Smooth muscle cell (in vitro differentiated cells): ENCODE data around the gene FOXP3. TPM values are rescaled to one million over a fixed set of nuclear protein-coding genes. Genes with fewer than 3 reads are reported as not detected.

Source experiments
- DNase-seq: peaks from one replicate; lab custom pipeline; 2025; ENCODE audit not compliant: unreplicated experiment; lab: John Stamatoyannopoulos, UW
- H2AFZ ChIP-seq: fragments of 200-600 bp; sonication (generic); 2 replicates; pipeline ENCODE4 v1.6.0; 2016; ENCODE audit warnings: antibody characterized with exemption, low read depth, mild to moderate bottlenecking
- H3F3A ChIP-seq: fragments of 200-600 bp; sonication (generic); 2 replicates; pipeline ENCODE4 v1.6.0; 2017; ENCODE audit warnings: antibody characterized with exemption, low read depth
- H3K27ac ChIP-seq: fragments of 200-600 bp; sonication (generic); 2 replicates; pipeline ENCODE4 v1.5.1; 2016; ENCODE audit warnings: low read depth, mild to moderate bottlenecking
- H3K27me3 ChIP-seq: fragments of 200-600 bp; sonication (generic); 2 replicates; pipeline ENCODE4 v1.6.1; 2016; ENCODE audit warnings: low read depth, mild to moderate bottlenecking
- H3K36me3 ChIP-seq: fragments of 200-600 bp; sonication (generic); 2 replicates; pipeline ENCODE4 v1.5.1; 2016; ENCODE audit warnings: low read depth
- H3K4me1 ChIP-seq: fragments of 200-600 bp; sonication (generic); 2 replicates; pipeline ENCODE4 v1.5.1; 2016; ENCODE audit warnings: low read depth
- H3K4me2 ChIP-seq: fragments of 200-600 bp; sonication (generic); 2 replicates; pipeline ENCODE4 v1.6.0; 2016; ENCODE audit warnings: mild to moderate bottlenecking
- H3K4me3 ChIP-seq: fragments of 200-600 bp; sonication (generic); 2 replicates; pipeline ENCODE4 v1.5.1; 2016; ENCODE audit warnings: mild to moderate bottlenecking
- H3K79me2 ChIP-seq: fragments of 200-600 bp; sonication (generic); 2 replicates; pipeline ENCODE4 v1.6.0; 2016; ENCODE audit warnings: low read depth, mild to moderate bottlenecking
- H3K9ac ChIP-seq: fragments of 200-600 bp; sonication (generic); 2 replicates; pipeline ENCODE4 v1.6.0; 2016; ENCODE audit warnings: low read depth
- H3K9me3 ChIP-seq: fragments of 200-600 bp; sonication (generic); replicated peaks from 2 replicates; pipeline ENCODE4 v1.5.1; 2016; ENCODE audit warnings: low read depth
- H4K20me1 ChIP-seq: fragments of 200-600 bp; sonication (generic); 2 replicates; pipeline ENCODE4 v1.6.0; 2016; ENCODE audit warnings: low read depth
- WGBS: methylation state at CpG from one replicate; pipeline ENCODE4 v1.1.7; 2016; ENCODE audit warnings: low lambda C conversion rate; 5-methylcytosine and 5-hydroxymethylcytosine counted together
- polyA plus RNA-seq: library from polyadenylated mRNA; unstranded; fragments of >200 nt; fragmentation: Nextera tagmentation; extraction: Ambion mirVana; gene quantifications from 2 replicates; pipeline ENCODE4 v1.2.1, GENCODE V29; 2016
- total RNA-seq: library from RNA; depleted of rRNA; stranded (reverse); fragments of >200 nt; gene quantifications from 2 replicates; pipeline ENCODE4 v1.2.3, GENCODE V29; 2014
- TF ChIP-seq, protein P1 (sequence below): fragments of 200-600 bp; sonication (generic); IDR thresholded peaks from 2 replicates; pipeline ENCODE4 v1.5.1; 2017; ENCODE audit warnings: borderline replicate concordance, mild to moderate bottlenecking, antibody characterized with exemption; ENCODE audit not compliant: insufficient read depth, poor library complexity, severe bottlenecking

FOXP3 gene
- total and polyA plus RNA-seq, 2 experiments from 2014 or later = not detected

GRCh38 chrX:49287665-49288064 lies 23.2 kb upstream of the FOXP3 start:
- no peak overlapping the region for H3K4me2 ChIP-seq
- 91% methylated on average over 1 of the region's 1 CpG for WGBS

GRCh38 chrX:49286581-49286980 lies 22.1 kb upstream of the FOXP3 start:
- H3K4me2 ChIP-seq = no peak overlapping the region
- H3K27ac ChIP-seq = no peak overlapping the region
- H3K27me3 ChIP-seq = no peaks in the 10 kb centered on the region
- no peaks in the 10 kb centered on the region for H3K9me3 ChIP-seq
- H4K20me1 ChIP-seq = no peaks in the 10 kb centered on the region
- WGBS = 90% methylated on average over 4 of the region's 4 CpGs
- no peak overlapping the region for H2AFZ ChIP-seq
- no peak overlapping the region for H3K9ac ChIP-seq
- TF ChIP-seq, protein P1, sequence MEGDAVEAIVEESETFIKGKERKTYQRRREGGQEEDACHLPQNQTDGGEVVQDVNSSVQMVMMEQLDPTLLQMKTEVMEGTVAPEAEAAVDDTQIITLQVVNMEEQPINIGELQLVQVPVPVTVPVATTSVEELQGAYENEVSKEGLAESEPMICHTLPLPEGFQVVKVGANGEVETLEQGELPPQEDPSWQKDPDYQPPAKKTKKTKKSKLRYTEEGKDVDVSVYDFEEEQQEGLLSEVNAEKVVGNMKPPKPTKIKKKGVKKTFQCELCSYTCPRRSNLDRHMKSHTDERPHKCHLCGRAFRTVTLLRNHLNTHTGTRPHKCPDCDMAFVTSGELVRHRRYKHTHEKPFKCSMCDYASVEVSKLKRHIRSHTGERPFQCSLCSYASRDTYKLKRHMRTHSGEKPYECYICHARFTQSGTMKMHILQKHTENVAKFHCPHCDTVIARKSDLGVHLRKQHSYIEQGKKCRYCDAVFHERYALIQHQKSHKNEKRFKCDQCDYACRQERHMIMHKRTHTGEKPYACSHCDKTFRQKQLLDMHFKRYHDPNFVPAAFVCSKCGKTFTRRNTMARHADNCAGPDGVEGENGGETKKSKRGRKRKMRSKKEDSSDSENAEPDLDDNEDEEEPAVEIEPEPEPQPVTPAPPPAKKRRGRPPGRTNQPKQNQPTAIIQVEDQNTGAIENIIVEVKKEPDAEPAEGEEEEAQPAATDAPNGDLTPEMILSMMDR = no peak
- H3K36me3 ChIP-seq = no peaks in the 10 kb centered on the region
- H3K79me2 ChIP-seq = no peaks in the 10 kb centered on the region
- DNase-seq = no peak
- H3K4me1 ChIP-seq = no peaks in the 10 kb centered on the region
- H3F3A ChIP-seq = no peaks in the 10 kb centered on the region
- no peak overlapping the region for H3K4me3 ChIP-seq

More at GRCh38 chrX:49287665-49288064, 23.2 kb upstream of the FOXP3 start:
- Histone ChIP-seq H3K79me2 (no peaks in the 10 kb centered on the region), H3K9ac (no peak overlapping the region), H3F3A (no peaks in the 10 kb centered on the region), H2AFZ (no peak overlapping the region), H3K27me3 (no peaks in the 10 kb centered on the region), H3K4me1 (no peaks in the 10 kb centered on the region), H3K9me3 (no peaks in the 10 kb centered on the region), H3K36me3 (no peaks in the 10 kb centered on the region), H4K20me1 (no peaks in the 10 kb centered on the region), H3K4me3 (no peak overlapping the region), H3K27ac (no peak overlapping the region)
- no peak for DNase-seq
- TF ChIP-seq, protein P1 = no peak

DNA sequence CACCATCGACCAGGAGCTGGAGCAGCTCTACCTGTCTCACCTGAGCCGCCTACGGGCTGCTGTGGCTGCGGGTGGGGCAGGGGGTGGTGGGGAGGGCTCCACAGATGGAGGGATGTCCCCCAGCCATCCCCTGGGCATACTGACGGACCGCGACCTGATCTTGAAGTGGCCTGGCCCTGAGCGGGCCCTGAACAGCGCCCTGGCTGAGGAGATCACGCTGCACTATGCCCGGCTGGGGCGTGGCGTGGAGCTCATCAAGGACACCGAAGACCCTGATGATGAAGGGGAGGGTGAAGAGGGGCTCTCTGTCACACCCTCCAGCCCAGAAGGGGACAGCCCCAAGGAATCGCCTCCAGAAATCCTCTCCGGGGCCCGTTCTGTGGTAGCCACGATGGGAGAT lies 21.6 kb upstream of the FOXP3 start:
- no peaks in the 10 kb centered on the region for H3K4me1 ChIP-seq
- H3K4me2 ChIP-seq = no peak overlapping the region
- H3K9ac ChIP-seq = no peak overlapping the region
- H4K20me1 ChIP-seq = no peaks in the 10 kb centered on the region
- H3K9me3 ChIP-seq = no peaks in the 10 kb centered on the region
- H2AFZ ChIP-seq = no peak overlapping the region
- no peak for DNase-seq
- TF ChIP-seq, protein P1 = no peak
- H3K27ac ChIP-seq = no peak overlapping the region
- H3K79me2 ChIP-seq = no peaks in the 10 kb centered on the region
- WGBS = 98% methylated on average over 15 of the region's 18 CpGs
- H3K36me3 ChIP-seq = no peaks in the 10 kb centered on the region
- H3F3A ChIP-seq = no peaks in the 10 kb centered on the region
- no peak overlapping the region for H3K4me3 ChIP-seq
- no peaks in the 10 kb centered on the region for H3K27me3 ChIP-seq

- Histone ChIP-seq H3F3A (no peaks in the 10 kb centered on the region), H4K20me1 (no peaks in the 10 kb centered on the region), H3K9me3 (no peaks in the 10 kb centered on the region), H3K4me2 (no peak overlapping the region), H3K9ac (no peak overlapping the region), H3K27me3 (no peaks in the 10 kb centered on the region), H3K79me2 (no peaks in the 10 kb centered on the region), H3K4me1 (no peaks in the 10 kb centered on the region), H3K4me3 (no peak overlapping the region), H3K36me3 (no peaks in the 10 kb centered on the region), H3K27ac (no peak overlapping the region), H2AFZ (no peak overlapping the region)
- 83% methylated on average over 3 of the region's 3 CpGs for WGBS
- no peak for DNase-seq
- TF ChIP-seq, protein P1 = no peak
Observed at GRCh38 chrX:49284212-49284611, 19.7 kb upstream of the FOXP3 start.
